ENCODE data around the gene PLXNB1.

Gene PLXNB1

DNA sequence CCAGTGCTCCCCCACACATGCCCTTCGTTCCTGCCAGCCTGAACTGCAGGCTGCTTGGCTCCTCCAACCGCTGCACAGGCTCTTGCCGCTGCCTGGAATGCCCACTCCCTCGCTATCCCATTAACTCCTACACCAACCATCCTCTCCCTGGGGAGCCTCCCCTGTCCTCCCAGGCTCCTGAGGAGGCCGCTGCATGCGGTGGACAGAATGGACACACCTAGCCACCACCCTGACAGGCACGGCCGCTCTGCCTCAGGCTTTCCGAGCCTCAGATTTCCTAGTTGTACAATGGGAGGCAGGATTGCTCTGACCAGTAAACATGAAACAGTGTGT lies 2.3 kb downstream of the PLXNB1 start:
- TF ChIP-seq, protein P1, sequence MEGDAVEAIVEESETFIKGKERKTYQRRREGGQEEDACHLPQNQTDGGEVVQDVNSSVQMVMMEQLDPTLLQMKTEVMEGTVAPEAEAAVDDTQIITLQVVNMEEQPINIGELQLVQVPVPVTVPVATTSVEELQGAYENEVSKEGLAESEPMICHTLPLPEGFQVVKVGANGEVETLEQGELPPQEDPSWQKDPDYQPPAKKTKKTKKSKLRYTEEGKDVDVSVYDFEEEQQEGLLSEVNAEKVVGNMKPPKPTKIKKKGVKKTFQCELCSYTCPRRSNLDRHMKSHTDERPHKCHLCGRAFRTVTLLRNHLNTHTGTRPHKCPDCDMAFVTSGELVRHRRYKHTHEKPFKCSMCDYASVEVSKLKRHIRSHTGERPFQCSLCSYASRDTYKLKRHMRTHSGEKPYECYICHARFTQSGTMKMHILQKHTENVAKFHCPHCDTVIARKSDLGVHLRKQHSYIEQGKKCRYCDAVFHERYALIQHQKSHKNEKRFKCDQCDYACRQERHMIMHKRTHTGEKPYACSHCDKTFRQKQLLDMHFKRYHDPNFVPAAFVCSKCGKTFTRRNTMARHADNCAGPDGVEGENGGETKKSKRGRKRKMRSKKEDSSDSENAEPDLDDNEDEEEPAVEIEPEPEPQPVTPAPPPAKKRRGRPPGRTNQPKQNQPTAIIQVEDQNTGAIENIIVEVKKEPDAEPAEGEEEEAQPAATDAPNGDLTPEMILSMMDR (IDR thresholded peaks at IDR 0.05; ENCODE audit: extremely low read depth, missing control alignments), result no peak
- no peak for DNase-seq (ENCODE audit: low spot score)

DNA sequence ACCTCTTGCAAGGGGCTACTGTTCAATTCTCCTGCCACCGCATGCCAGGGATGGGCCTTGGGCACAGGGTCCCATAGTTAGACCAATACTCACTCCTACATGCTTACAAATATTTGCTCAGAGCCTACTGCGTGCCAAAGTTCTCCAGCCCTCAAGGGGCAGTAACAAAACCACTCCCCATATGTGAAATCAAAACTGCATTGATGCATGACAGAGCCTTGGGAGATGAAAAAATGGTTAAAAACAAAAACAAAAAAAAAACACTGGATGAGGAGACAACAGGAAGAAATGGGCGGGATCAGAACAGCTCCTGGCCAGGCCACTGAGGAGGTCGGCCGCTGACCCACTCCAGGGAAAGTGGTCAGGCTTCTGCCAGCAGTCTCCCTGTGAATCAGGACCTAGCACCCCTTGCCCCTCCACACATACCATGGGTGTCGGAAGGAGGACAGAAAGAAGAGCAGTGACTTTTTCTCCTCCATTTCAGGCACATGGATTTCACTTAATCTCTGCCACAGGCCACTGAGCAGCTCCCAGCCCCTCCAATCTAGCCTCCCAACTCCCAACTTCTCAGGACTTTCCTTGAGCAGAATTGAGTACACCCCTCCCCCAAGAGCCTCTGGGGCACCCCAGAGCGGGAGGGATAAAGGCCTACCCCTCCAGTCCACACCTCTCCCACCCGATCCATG lies 2.8 kb downstream of the PLXNB1 start:
- TF ChIP-seq, protein P1 (IDR thresholded peaks at IDR 0.05; ENCODE audit: extremely low read depth, missing control alignments), result no peak
- DNase-seq (ENCODE audit: low spot score), result peak; percentile 41

DNA sequence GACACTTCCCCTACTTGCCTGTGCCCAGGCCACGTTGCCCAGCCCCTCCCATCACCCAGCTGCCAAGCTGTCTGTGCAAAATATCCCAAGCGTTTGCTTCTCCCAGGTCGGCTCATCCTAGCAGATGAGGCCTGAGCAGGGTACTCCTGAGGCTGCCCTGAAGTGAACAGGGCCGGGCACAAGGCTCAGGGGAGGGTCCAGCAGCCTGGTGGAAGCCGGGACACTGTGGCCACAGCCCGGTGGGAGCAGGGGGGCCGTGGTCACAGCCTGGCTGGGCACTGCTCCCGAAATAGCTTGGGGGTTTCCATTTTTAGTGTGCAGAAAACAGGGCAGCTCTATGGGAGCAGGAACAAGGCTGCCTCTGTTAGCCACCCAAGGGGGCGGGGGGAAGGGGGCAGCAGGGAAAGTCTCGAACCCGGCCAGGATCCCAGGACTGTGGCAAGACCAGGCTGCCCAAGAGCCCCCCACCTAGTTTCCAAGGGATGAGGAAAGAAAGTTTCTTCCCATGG lies 3.4 kb downstream of the PLXNB1 start:
- peak; percentile 20 for DNase-seq (ENCODE audit: low spot score)

DNA sequence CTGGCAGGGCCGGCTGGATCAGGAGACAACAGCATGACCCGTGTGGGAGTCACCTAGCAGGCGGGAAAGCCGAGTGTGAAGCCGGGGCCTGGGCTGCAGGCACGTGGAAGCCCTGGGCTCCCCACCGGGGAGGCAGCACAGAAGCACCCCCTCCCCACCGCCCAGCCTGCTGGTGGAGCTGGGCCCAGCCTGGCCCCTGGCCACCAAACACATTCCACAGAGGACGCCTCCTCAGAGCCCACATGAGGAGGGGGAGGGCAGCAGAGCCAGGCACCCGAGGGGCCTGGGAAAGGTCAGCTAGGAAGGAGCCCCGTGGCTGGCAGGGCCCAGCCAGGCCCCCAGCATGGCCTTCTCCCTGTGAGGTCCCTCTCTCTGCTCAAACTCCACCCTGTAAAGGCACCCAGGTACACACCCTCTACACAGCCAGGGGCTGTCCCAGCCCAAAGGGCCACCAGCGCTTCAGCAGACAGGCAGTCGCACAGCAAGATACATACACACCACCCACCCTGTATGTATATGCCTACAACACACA lies 4.5 kb downstream of the PLXNB1 start:
- TF ChIP-seq, protein P1 (IDR thresholded peaks at IDR 0.05; ENCODE audit: extremely low read depth, missing control alignments), result no peak
- DNase-seq (ENCODE audit: low spot score), result no peak

More for the DNA sequence above, 3.4 kb downstream of the PLXNB1 start:
- TF ChIP-seq, protein P1 (IDR thresholded peaks at IDR 0.05; ENCODE audit: extremely low read depth, missing control alignments), result no peak

DNA sequence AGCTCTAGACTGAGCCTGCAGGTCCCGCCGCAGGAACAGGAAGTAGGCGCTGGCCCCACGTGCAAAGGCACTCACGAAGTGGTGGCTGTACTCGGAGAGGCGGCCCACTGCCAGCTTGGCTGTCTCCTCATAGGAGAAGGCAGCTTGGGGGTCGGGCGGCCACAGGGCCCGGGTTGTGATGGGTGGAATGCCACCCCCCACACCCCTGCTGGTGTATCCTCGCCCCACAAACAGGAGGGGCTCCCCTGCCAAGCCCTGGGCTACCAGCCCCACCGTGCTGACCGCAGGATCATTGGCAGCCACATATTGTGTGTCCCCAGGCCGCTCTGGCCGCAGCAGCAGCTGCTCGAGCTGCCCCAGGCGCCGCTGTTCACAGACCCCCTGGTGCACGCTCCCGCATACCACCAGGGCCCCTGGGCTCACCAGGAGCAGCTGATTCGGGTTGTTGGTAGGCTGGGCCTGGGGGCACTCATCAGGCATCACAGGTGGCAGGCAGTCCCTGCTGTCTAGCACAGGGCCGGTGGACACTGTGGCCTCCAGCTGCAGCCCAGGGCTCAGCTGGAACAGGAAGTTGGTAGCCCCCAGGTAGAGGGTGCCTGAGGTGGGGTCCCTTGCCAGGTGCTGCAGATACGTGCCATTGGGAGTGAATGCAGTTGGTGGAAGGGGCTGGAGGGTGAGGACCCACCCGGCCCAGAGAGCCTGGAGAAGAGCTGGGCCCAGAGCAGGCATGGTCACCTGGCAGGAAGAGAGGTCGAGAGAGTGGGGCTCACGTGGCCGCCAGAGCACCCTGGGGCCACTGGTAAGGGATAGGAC lies 5.8 kb downstream of the PLXNB1 start:
- TF ChIP-seq, protein P1 (IDR thresholded peaks at IDR 0.05; ENCODE audit: extremely low read depth, missing control alignments), result no peak
- no peak for DNase-seq (ENCODE audit: low spot score)

DNA sequence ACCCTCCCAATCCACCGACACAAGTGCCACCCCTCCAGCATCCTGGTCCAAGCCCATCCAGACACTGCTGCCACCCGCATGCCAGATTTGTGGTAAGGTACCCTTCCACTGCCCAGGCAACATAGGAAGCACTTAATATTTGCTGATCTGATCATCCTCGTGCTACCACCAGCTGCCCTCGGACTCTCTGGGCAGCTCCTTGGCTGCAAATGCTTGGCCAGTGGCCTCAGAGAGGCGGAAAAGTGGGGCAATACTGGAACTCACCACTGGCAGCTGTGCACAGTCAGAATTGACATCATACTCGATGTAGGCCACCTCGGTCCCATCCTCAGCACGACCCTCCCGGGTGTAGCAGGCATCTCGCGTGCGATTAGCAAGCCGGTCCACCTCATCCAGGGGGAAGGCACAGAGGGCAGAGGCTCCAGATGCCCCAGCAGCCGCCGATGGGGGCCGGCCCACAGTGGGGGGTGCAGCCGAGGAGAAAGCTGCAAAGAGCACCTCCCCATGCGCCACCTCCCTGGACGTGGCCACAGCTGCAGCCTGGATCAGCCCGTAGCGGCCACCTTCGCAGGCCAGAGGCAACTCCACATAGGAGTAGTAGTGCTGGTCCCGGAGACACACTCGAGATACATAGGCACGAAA lies 6.5 kb downstream of the PLXNB1 start:
- TF ChIP-seq, protein P1 (IDR thresholded peaks at IDR 0.05; ENCODE audit: extremely low read depth, missing control alignments), result no peak
- no peak for DNase-seq (ENCODE audit: low spot score)

All from GM20000 (cell line).